HEK293T (cell line): Measurements from ENCODE around the gene RARG.

Experiments used
- CTCF ChIA-PET: fragments of 350-600 bp; formaldehyde crosslinking; extraction: SDS; loops from one replicate; lab custom pipeline; 2021; ENCODE audit warnings: antibody characterized with exemption, inconsistent platforms; lab: Yijun Ruan, JAX
- POLR2A ChIA-PET: fragments of 350-600 bp; formaldehyde crosslinking; extraction: SDS; loops from one replicate; lab custom pipeline; 2020; ENCODE audit warnings: antibody characterized with exemption, inconsistent platforms; lab: Yijun Ruan, JAX
- DNase-seq: peaks from one replicate; pipeline ENCODE4 v3.0.0; 2012; ENCODE audit warnings: mixed read lengths; ENCODE audit errors: extremely low spot score
- ARNT ChIP-seq: fragments of 450-650 bp; IDR thresholded peaks from 2 replicates; pipeline ENCODE4 v1.6.1; 2017; ENCODE audit warnings: mild to moderate bottlenecking
- BHLHE40 ChIP-seq: fragments of 450-650 bp; IDR thresholded peaks from 2 replicates; pipeline ENCODE4 v1.6.1; 2016; ENCODE audit warnings: mild to moderate bottlenecking, moderate library complexity, borderline replicate concordance
- CTBP1 ChIP-seq: fragments of 450-650 bp; IDR thresholded peaks from 2 replicates; pipeline ENCODE4 v1.6.1; 2016; ENCODE audit warnings: borderline replicate concordance
- ELF4 ChIP-seq: fragments of 450-650 bp; IDR thresholded peaks from 2 replicates; pipeline ENCODE4 v1.6.1; 2017; ENCODE audit warnings: antibody characterized with exemption
- FOXA1 ChIP-seq: fragments of 450-650 bp; IDR thresholded peaks from 2 replicates; pipeline ENCODE4 v1.6.1; 2016; ENCODE audit warnings: mild to moderate bottlenecking
- FOXK2 ChIP-seq: fragments of 450-650 bp; IDR thresholded peaks from 2 replicates; pipeline ENCODE4 v1.6.1; 2016; ENCODE audit warnings: mild to moderate bottlenecking
- FOXM1 ChIP-seq: fragments of 450-650 bp; IDR thresholded peaks from 2 replicates; pipeline ENCODE4 v1.6.1; 2017; ENCODE audit warnings: mild to moderate bottlenecking, borderline replicate concordance
- HDGF ChIP-seq: fragments of 450-650 bp; IDR thresholded peaks from 2 replicates; pipeline ENCODE4 v1.6.1; 2017; ENCODE audit warnings: antibody characterized with exemption, borderline replicate concordance
- L3MBTL2 ChIP-seq: fragments of 450-650 bp; conservative IDR thresholded peaks from 2 replicates; pipeline ENCODE4 v1.6.1; 2016; ENCODE audit warnings: mild to moderate bottlenecking
- LEF1 ChIP-seq: fragments of 450-650 bp; IDR thresholded peaks from 2 replicates; pipeline ENCODE4 v1.6.1; 2017; ENCODE audit warnings: mild to moderate bottlenecking, borderline replicate concordance
- NFRKB ChIP-seq: fragments of 450-650 bp; IDR thresholded peaks from 2 replicates; pipeline ENCODE4 v1.6.1; 2016; ENCODE audit warnings: mild to moderate bottlenecking, moderate library complexity
- SP1 ChIP-seq: fragments of 450-650 bp; IDR thresholded peaks from 2 replicates; pipeline ENCODE4 v1.6.1; 2017
- SUZ12 ChIP-seq: fragments of 450-650 bp; IDR thresholded peaks from 2 replicates; pipeline ENCODE4 v1.6.1; 2016; ENCODE audit warnings: mild to moderate bottlenecking
- TARDBP ChIP-seq: fragments of 450-650 bp; IDR thresholded peaks from 2 replicates; pipeline ENCODE4 v1.6.1; 2016
- ZNF384 ChIP-seq: fragments of 450-650 bp; IDR thresholded peaks from 2 replicates; pipeline ENCODE4 v1.6.1; 2016
- TF ChIP-seq, protein P1 (sequence below): fragments of 450-650 bp; IDR thresholded peaks from 2 replicates; pipeline ENCODE4 v1.6.1; 2016

Gene RARG

DNA sequence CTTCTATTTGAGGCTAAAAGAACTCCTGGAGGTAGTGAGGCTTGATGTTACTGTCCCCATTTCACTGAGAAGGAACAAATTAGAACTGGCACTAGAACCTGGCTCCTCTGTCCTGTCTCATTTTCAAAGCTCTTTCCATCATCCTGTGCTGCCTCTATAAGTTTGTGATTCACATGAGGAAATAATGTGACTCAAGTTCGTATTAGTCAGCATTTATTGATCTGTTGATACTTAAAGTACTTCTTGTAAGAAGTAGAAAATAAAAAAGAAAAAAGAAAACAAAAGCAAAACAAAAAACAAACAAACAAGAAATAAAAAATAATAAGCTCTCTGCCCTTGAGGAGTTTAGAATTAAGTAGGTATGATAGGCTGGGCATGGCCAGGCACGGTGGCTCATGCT, 33.8 kb upstream of the RARG start:
- no peak for DNase-seq
- CTCF ChIA-PET, result interaction anchor here (1.1 to 6.1 kb wide), 2 partner anchors 12 to 52 kb away, joined by 3 to 70 read pairs; no protein-coding TSS in a partner anchor
- no peak for TF ChIP-seq FOXM1
- no peak for TF ChIP-seq SP1
- no peak for TF ChIP-seq ARNT
- TF ChIP-seq LEF1, result no peak
- POLR2A ChIA-PET, result interaction anchor here (0.9 to 1.2 kb wide), 2 partner anchors 55 to 85 kb away, joined by 3 read pairs; partner anchors contain the start of genes CSAD and ZNF740

- no peak for DNase-seq
- ChIA-PET POLR2A (no interaction called here), CTCF (interaction anchor here (0.7 kb wide), 1 partner anchor 157 kb away, joined by 8 read pairs; no protein-coding TSS in a partner anchor)
- TF ChIP-seq ELF4, result no peak
- TF ChIP-seq SUZ12, result no peak
- TF ChIP-seq FOXA1, result no peak
- TF ChIP-seq SP1, result no peak
- no peak for TF ChIP-seq LEF1
- TF ChIP-seq FOXK2, result no peak
- no peak for TF ChIP-seq CTBP1
- TF ChIP-seq ZNF384, result no peak
- no peak for TF ChIP-seq ARNT
- no peak for TF ChIP-seq L3MBTL2
Observed at GRCh38 chr12:53259891-53260290, 27.9 kb upstream of the RARG start.

GRCh38 chr12:53258541-53259539, 26.8 kb upstream of the RARG start:
- no peak for TF ChIP-seq BHLHE40
- TF ChIP-seq SP1, result no peak
- no peak for TF ChIP-seq FOXA1
- no peak for TF ChIP-seq L3MBTL2
- no peak for TF ChIP-seq TARDBP
- TF ChIP-seq HDGF, result no peak
- TF ChIP-seq ELF4, result no peak
- no peak for TF ChIP-seq ZNF384
- TF ChIP-seq LEF1, result no peak
- TF ChIP-seq, protein P1, sequence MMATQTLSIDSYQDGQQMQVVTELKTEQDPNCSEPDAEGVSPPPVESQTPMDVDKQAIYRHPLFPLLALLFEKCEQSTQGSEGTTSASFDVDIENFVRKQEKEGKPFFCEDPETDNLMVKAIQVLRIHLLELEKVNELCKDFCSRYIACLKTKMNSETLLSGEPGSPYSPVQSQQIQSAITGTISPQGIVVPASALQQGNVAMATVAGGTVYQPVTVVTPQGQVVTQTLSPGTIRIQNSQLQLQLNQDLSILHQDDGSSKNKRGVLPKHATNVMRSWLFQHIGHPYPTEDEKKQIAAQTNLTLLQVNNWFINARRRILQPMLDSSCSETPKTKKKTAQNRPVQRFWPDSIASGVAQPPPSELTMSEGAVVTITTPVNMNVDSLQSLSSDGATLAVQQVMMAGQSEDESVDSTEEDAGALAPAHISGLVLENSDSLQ, result no peak
- no peak for TF ChIP-seq FOXK2
- TF ChIP-seq ARNT, result no peak
- TF ChIP-seq CTBP1, result no peak
- TF ChIP-seq NFRKB, result no peak
- TF ChIP-seq FOXM1, result no peak
- no peak for TF ChIP-seq SUZ12
- DNase-seq, result no peak
- ChIA-PET POLR2A (no interaction called here), CTCF (interaction anchor here (0.6 to 1.3 kb wide), 4 partner anchors 9 to 177 kb away, joined by 3 to 5 read pairs (median 4); partner anchors contain the start of gene ESPL1)

GRCh38 chr12:53255996-53256395, 24.0 kb upstream of the RARG start:
- ChIA-PET CTCF (no interaction called here), POLR2A (interaction anchor here (1.0 kb wide), 1 partner anchor 9 kb away, joined by 3 read pairs; no protein-coding TSS in a partner anchor)
- TF ChIP-seq SP1 (no peak), LEF1 (no peak), ELF4 (no peak), ARNT (no peak), SUZ12 (no peak), TARDBP (no peak), FOXA1 (no peak)
- TF ChIP-seq, protein P1, result no peak
- no peak for DNase-seq

DNA sequence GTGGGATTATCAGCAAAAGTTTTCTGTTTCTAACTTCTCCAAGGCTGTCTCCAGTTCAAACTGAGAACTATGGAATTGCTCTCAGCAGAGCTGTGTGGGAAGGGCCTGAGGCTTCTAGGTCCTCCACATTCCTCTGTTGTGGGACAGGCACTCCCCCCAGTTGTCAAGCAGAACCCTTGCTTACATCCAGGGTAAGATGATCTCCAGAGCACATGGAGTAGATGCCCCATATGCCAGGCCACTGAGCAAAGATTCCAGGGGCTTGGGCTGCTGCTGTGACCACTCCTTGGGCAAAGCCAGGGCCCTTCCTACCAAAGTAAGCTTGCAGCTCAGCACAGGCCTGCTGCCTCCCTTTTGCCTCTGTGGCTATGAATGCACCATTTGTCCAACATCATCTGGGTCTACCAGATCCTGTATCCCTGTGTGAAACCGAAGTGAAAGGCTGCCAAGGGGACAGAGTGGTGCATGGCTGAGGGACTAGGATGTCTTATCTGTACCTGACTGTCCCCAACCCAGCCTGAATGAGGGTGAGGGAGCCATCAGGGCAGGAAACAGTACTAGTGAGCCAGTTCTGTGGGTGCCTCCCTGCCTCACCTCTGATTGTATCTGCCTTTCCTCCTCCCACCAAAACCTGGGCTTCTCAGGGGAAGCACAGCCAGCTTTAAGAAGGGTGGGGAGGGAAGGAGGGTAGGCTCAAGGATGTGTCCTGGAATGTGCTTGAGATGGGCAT, 23.0 kb upstream of the RARG start:
- TF ChIP-seq ARNT (no peak), SP1 (no peak), ELF4 (no peak), HDGF (no peak), CTBP1 (no peak)
- POLR2A ChIA-PET, result no interaction called here
- DNase-seq, result no peak
- CTCF ChIA-PET, result no interaction called here

DNA sequence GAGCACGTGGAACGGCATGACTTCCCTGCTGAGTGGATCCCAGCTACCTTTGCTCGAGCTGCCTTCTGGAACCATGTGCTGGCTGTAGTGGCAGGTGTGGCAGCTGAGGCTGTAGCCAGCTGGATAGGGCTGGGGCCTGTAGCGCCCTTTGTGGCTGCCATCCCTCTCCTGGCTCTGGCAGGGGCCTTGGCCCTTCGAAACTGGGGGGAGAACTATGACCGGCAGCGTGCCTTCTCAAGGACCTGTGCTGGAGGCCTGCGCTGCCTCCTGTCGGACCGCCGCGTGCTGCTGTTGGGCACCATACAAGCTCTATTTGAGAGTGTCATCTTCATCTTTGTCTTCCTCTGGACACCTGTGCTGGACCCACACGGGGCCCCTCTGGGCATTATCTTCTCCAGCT, 21.3 kb upstream of the RARG start:
- TF ChIP-seq FOXA1 (no peak), TARDBP (no peak), FOXK2 (no peak), NFRKB (no peak), FOXM1 (no peak), L3MBTL2 (no peak), BHLHE40 (no peak), ZNF384 (no peak), HDGF (no peak), LEF1 (no peak), ELF4 (no peak), SUZ12 (no peak), ARNT (no peak), CTBP1 (no peak), SP1 (no peak)
- TF ChIP-seq, protein P1, result no peak
- no peak for DNase-seq
- CTCF ChIA-PET, result interaction anchor here (0.8 kb wide), 1 partner anchor 13 kb away, joined by 3 read pairs; no protein-coding TSS in a partner anchor
- POLR2A ChIA-PET, result interaction anchor here (2.3 kb wide), 1 partner anchor 14 kb away, joined by 20 read pairs; the partner anchor contains the start of gene ESPL1
